ENCODE data around the gene NDOR1.
"Not testable (repeated sequence)": the region's sequence is repeated elsewhere in the genome, so short reads cannot be mapped to it uniquely, and the experiment has no call there.

NDOR1 gene

GRCh38 chr9:137232510-137232909 lies 27.0 kb downstream of the NDOR1 start:
- no peak for DNase-seq (ENCODE audit: low read depth)

GRCh38 chr9:137233143-137233980 lies 27.9 kb downstream of the NDOR1 start:
- DNase-seq (ENCODE audit: low read depth) = no peak

GRCh38 chr9:137234055-137234697 lies 28.7 kb downstream of the NDOR1 start:
- DNase-seq (ENCODE audit: low read depth) = no peak

GRCh38 chr9:137234758-137235423 lies 29.4 kb downstream of the NDOR1 start:
- no peak for DNase-seq (ENCODE audit: low read depth)

GRCh38 chr9:137235424-137236237 lies 30.1 kb downstream of the NDOR1 start:
- no peak for DNase-seq (ENCODE audit: low read depth)

GRCh38 chr9:137236238-137236935 lies 30.9 kb downstream of the NDOR1 start:
- peak; percentile 87 for DNase-seq (ENCODE audit: low read depth)

- DNase-seq (ENCODE audit: low read depth) = no peak
These were observed 31.5 kb downstream of the NDOR1 start for GRCh38 chr9:137236936-137237421.

GRCh38 chr9:137237759-137238726 lies 32.5 kb downstream of the NDOR1 start:
- DNase-seq (ENCODE audit: low read depth) = no peak

- not testable (repeated sequence) for DNase-seq (ENCODE audit: low read depth)
These were observed 34.2 kb downstream of the NDOR1 start for GRCh38 chr9:137239541-137240200.

- peak; percentile 68 for DNase-seq (ENCODE audit: low read depth)
These were observed 34.9 kb downstream of the NDOR1 start for GRCh38 chr9:137240318-137240840.

GRCh38 chr9:137240841-137241489 lies 35.5 kb downstream of the NDOR1 start, which contains the start of gene TUBB4B:
TSS of gene TUBB4B (plus strand) at chr9:137241287. CDS start at chr9:137241361, 74 bp downstream.
- DNase-seq (ENCODE audit: low read depth) = peak; percentile 94

GRCh38 chr9:137241490-137242268 lies 36.2 kb downstream of the NDOR1 start:
- DNase-seq (ENCODE audit: low read depth) = peak; percentile 64

GRCh38 chr9:137242269-137243203 lies 37.0 kb downstream of the NDOR1 start:
- no peak for DNase-seq (ENCODE audit: low read depth)

- DNase-seq (ENCODE audit: low read depth) = not testable (repeated sequence)
These were observed 37.7 kb downstream of the NDOR1 start for GRCh38 chr9:137243266-137243625.

- DNase-seq (ENCODE audit: low read depth) = no peak
These were observed 38.4 kb downstream of the NDOR1 start for GRCh38 chr9:137243626-137244485.

Data from stimulated activated CD8-positive, alpha-beta memory T cell treated with anti-CD3 and anti-CD28 coated beads, Interleukin-4, amount 100 ng/mL, for 24 hours (primary cell).